ENCODE results near the gene GPNMB. TPM values are rescaled to one million over a fixed set of nuclear protein-coding genes. Genes with fewer than 3 reads are reported as not detected.

Gene GPNMB
- total RNA-seq, 1 experiment from 2014 or later: 2.7 TPM

- no peak for DNase-seq (ENCODE audit: extremely low read depth, low read depth)
Measured at GRCh38 chr7:23228412-23228811, 18.2 kb upstream of the GPNMB start.

- no peak for DNase-seq (ENCODE audit: extremely low read depth, low read depth)
Measured at GRCh38 chr7:23230641-23231101, 15.9 kb upstream of the GPNMB start.

GRCh38 chr7:23232966-23233365 is 13.6 kb upstream of the GPNMB start:
- DNase-seq (ENCODE audit: extremely low read depth, low read depth): no peak

- no peak for DNase-seq (ENCODE audit: extremely low read depth, low read depth)
Measured at GRCh38 chr7:23234569-23235296, 11.8 kb upstream of the GPNMB start.

GRCh38 chr7:23235813-23236221 is 10.8 kb upstream of the GPNMB start:
- DNase-seq (ENCODE audit: extremely low read depth, low read depth): no peak

GRCh38 chr7:23237000-23237399 is 9.6 kb upstream of the GPNMB start:
- DNase-seq (ENCODE audit: extremely low read depth, low read depth): no peak

- DNase-seq (ENCODE audit: extremely low read depth, low read depth): no peak
Measured at GRCh38 chr7:23238983-23239652, 7.5 kb upstream of the GPNMB start.

GRCh38 chr7:23239698-23240097 is 6.9 kb upstream of the GPNMB start:
- DNase-seq (ENCODE audit: extremely low read depth, low read depth): no peak

GRCh38 chr7:23242321-23242720 is 4.3 kb upstream of the GPNMB start:
- no peak for DNase-seq (ENCODE audit: extremely low read depth, low read depth)

- DNase-seq (ENCODE audit: extremely low read depth, low read depth): no peak
Measured at GRCh38 chr7:23242935-23243334, 3.6 kb upstream of the GPNMB start.

GRCh38 chr7:23247046-23247602 is 549 bp downstream of the GPNMB start:
- no peak for DNase-seq (ENCODE audit: extremely low read depth, low read depth)

- DNase-seq (ENCODE audit: extremely low read depth, low read depth): no peak
Measured at GRCh38 chr7:23247603-23248335, 1.2 kb downstream of the GPNMB start.

GRCh38 chr7:23249486-23249885 is 2.9 kb downstream of the GPNMB start:
- DNase-seq (ENCODE audit: extremely low read depth, low read depth): no peak

- DNase-seq (ENCODE audit: extremely low read depth, low read depth): no peak
Measured at GRCh38 chr7:23254051-23254681, 7.6 kb downstream of the GPNMB start.

GRCh38 chr7:23256731-23257130 is 10.2 kb downstream of the GPNMB start:
- DNase-seq (ENCODE audit: extremely low read depth, low read depth): no peak

- no peak for DNase-seq (ENCODE audit: extremely low read depth, low read depth)
Measured at GRCh38 chr7:23260371-23260770, 13.8 kb downstream of the GPNMB start.

- DNase-seq (ENCODE audit: extremely low read depth, low read depth): peak; percentile 76
Measured at GRCh38 chr7:23261843-23262452, 15.4 kb downstream of the GPNMB start.

- no peak for DNase-seq (ENCODE audit: extremely low read depth, low read depth)
Measured at GRCh38 chr7:23264916-23265458, 18.4 kb downstream of the GPNMB start.

GRCh38 chr7:23266918-23267317 is 20.3 kb downstream of the GPNMB start:
- no peak for DNase-seq (ENCODE audit: extremely low read depth, low read depth)

GRCh38 chr7:23267357-23267756 is 20.8 kb downstream of the GPNMB start:
- DNase-seq (ENCODE audit: extremely low read depth, low read depth): no peak

All from NCI-H460 (cell line).